GM23248 (cell line): ENCODE results near the gene TRERF1.

Experiments used
- EZH2 ChIP-seq: fragments of 200-600 bp; sonication (generic); IDR thresholded peaks from 2 replicates; pipeline ENCODE4 v1.6.1; 2018; ENCODE audit warnings: antibody characterized with exemption, mild to moderate bottlenecking; ENCODE audit not compliant: insufficient read depth, poor library complexity, severe bottlenecking
- EZH2phosphoT487 ChIP-seq: fragments of 200-600 bp; sonication (generic); IDR thresholded peaks from 2 replicates; pipeline ENCODE4 v1.6.1; 2018; ENCODE audit warnings: antibody characterized with exemption, moderate library complexity, mild to moderate bottlenecking, low read depth; ENCODE audit not compliant: insufficient read depth

DNA sequence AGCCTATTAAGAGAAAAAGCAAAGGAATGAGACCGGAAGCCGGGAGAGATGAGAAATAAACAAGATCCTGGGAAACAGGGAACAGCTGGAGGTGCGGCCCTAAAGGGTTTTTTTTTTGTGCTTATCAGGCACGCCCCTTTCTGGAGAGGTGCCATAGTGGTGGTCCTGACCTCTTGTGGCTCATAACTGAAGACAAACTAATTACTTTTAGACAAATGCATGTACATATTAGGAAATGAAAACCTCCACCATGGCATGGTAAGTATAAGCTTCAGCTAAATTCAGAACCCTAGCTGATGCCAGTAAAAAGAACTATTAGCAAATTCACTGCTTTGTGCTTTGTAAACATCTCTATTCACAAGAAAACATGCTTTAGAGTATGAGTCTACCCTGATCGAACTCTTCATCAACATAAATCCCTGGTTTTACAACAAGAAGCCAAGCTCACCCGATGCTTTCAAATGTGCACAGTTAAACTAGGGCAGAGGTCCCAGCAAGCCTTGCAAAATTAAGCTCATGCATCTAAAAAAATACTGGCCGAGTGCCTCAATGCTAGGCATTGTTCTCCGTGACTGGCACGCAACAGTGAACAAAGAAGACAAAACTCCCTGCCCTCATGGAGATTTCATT, 137.7 kb downstream of the TRERF1 start:
- no peak for TF ChIP-seq EZH2
- TF ChIP-seq EZH2phosphoT487: no peak
